GM21576 (cell line): ENCODE measurements around the gene CKMT1B.
"Not testable (repeated sequence)": the region's sequence is repeated elsewhere in the genome, so short reads cannot be mapped to it uniquely, and the experiment has no call there.

Experiments used
- ATAC-seq: cut with Tn5 transposase; IDR thresholded peaks from one replicate; pipeline ENCODE4 v1.9.1; 2021; ENCODE audit warnings: mild to moderate bottlenecking, moderate library complexity; ENCODE audit not compliant: unreplicated experiment

Gene CKMT1B

GRCh38 chr15:43626937-43627336 lies 33.1 kb downstream of the CKMT1B start:
- ATAC-seq = not testable (repeated sequence)

GRCh38 chr15:43638464-43639204 lies 44.8 kb downstream of the CKMT1B start:
- peak; percentile 62 for ATAC-seq
